NCI-H1092 treated with DMSO at 0.1 percent for 48 hours (cell line): ENCODE measurements around the gene NAALADL2.
"Not testable (repeated sequence)": the region's sequence is repeated elsewhere in the genome, so short reads cannot be mapped to it uniquely, and the experiment has no call there.

Experiments
- DNase-seq: peaks from one replicate; lab custom pipeline; 2025; lab: John Stamatoyannopoulos, UW

The NAALADL2 gene

DNA sequence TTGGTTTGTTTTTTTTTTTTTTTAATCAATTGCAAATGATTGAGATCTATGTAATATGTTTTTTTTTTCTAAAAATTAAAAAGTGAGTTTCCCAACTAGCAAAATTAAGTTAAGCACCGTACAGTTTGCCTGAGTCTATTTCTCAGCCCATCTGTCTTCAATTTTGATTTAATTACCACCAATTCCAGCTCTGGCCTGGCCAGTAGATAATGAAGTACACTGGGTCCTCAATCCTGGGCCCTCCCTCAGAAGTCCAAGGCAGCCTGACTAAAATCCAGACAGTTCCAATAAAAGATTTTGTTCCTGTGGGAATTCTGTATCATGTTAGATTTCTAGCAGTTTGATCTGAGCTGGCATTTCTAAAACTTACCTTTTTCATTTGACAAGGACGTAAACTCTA lies 887.2 kb downstream of the NAALADL2 start:
- DNase-seq, result no peak

DNA sequence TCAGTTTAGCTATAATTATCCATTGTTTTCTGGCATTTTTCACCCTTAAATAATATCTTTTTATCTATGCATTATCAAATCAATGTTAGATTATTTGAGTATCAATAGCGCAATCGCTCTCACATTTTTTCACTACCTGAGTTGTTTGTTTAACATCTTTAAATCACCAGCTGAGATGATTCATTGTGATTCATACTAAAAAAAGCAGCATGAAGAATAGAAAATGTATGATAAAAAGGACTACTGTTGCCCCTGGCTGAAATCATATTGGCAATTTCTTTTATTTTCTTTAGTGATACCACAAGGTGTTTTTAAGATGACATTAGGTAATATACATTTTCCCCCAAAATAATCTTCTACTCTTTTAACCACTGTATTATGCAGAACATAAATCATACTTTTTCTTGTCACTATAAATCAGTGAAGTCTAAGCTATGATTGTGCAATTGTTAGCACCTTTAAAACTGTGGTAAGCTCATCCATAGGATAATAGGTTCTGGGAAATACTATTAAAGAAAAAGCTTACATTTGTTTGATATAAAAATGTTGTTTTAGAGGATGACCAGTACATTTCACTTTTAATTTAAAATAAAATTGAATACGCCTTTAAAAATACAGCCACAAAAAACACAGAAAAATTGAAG lies 889.1 kb downstream of the NAALADL2 start:
- no peak for DNase-seq

DNA sequence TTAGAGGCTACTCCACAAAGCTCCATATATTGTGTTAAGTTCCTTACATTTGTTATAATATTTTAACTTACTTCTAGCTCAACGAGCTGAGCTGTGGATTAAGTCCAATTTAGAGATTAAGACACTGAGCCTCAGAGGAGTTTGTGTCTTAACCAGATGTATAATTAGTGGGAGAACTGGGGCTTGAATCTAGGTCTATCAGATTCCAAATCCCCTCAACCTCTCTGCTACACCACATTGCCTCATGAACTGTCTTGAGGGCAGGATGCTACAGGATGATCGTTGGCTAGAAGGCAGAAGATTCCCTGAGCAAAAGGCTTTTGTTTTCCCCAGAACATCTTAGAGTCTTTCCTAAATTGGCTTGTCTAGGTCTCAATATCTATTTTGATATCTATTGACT lies 890.8 kb downstream of the NAALADL2 start:
- no peak for DNase-seq

DNA sequence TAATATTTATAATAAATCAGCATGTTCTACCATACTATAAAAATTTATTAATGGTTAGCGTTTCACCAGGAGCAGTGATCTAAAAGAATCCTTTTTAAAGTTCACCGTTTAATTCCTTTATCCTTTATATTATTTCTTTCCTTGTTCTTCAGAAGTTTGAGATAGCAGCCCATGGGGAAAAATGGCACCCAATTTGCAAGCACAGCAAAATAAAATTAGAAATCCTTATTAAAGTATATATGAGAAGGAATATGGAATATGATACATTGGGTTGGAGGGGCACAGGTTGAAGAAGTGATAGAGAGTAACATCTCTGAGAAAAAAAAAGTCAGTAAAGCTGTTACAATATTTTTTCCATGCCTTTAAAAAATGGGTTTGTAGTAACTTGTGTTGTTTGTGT lies 892.0 kb downstream of the NAALADL2 start:
- no peak for DNase-seq

DNA sequence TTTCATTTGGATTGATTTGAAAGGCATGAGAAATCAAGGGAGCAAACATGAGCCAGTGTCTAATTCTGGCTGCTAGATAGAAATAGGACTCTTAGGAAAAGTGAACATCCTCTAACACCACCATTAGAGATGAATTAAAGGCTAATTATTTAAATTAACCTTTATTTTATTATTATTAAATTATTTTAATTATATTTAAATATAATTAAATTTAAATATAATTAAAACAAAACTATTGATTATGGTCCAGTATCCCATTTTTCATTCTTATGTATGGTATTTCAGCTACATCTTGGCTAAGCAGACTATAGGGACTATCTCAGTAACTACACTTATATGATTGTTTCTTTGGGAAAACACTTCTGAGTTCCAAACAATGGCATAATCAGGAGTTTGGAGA lies 904.8 kb downstream of the NAALADL2 start:
- DNase-seq, result no peak

DNA sequence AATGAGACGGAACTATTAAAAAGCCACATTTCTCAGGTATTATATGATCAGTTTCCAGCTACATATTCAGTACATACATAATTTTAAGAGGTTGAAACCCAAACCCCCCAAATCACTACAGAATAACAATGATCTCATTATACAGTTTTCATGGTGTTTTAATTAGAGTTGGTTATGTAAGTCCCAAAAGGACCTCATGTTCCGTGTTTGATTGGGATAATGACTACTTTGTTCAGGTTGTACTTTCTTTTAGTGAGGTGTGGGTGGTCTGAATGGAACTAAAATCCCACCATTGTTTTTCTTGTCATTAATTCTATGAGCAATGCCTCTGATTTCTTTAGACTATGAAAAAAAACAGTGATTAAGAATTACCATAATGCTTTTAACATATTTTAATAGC lies 905.6 kb downstream of the NAALADL2 start:
- DNase-seq, result no peak

DNA sequence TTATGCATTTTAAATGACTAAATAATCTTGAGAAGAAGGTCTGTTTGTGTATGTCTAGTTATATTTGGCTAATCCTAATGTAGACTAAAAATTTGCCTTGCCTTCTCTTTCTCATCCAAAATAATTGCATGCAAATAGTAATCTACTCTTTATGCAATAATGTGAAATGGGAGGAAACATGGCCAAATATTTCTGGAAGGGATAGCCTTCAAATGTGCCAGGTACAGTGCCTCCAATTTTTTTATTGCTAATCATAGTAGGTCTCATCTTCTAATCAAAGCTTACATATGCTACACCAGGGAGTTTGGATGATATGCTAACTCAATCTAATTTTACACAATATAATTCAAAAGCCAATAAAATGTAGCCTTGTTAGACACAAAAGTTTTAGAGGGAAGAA lies 911.3 kb downstream of the NAALADL2 start:
- DNase-seq, result no peak

DNA sequence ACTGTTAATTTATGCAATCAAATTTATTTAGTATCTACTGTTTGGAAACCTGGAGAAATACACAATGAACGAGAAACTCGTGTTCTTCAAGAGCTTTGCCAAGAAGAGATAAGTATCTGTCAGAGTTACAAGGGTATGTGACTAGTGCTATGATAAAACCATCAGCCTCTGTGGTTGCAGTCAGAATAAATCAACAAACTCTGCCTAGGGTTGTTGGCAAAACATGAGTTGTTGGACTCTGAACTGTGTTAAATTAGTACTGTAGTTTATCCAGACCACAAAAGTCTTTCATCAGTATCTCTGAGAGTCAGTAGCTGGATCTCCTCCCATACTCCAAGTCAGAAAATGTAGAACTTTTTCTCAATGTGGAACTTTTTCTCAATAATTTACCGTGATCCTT lies 918.4 kb downstream of the NAALADL2 start:
- DNase-seq, result no peak

DNA sequence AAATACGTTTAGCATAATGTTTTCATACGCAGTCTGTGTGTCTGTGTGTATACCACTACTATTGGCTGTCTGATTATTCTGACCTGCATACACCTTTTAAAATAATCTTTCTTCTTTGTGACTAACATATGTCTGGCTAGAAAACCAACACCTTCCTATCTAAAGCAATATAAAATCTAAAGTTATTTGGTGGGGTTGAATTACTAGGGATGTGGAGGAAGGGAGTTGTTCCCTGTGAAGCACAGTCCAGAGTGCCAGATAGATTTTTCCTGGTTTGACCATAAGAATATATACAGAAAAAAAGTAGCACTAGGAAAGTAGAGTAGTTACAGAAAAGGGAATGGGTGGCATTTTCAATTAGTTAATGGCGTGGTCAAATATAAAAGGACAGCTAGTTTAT lies 918.8 kb downstream of the NAALADL2 start:
- no peak for DNase-seq

DNA sequence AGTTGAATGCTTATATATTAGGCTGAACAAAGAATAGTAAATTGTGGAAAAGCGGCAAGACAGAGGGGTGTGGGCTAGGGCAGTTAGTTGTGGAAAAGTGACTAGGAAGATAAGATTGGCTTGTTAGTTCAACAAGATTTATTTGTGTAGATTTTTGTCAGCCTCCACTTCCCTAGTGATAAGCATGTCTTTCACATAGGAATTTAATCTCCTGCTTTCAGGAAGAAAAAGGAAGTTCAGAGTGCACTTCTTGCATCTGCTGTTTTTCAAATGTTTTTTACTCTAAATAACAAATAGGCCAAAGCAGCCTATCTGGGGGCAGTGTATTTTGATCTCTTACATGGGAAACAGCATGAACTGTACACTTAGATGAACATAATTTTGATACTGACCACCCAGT lies 919.9 kb downstream of the NAALADL2 start:
- no peak for DNase-seq

DNA sequence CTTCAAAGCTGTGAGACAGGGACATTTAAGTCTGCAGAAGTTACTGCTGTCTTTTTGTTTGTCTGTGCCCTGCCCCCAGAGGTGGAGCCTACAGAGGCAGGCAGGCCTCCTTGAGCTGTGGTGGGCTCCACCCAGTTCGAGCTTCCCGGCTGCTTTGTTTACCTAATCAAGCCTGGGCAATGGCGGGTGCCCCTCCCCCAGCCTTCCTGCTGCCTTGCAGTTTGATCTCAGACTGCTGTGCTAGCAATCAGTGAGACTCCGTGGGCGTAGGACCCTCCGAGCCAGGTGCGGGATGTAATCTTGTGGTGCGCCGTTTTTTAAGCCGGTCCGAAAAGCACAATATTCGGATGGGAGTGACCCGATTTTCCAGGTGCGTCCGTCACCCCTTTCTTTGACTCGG lies 928.0 kb downstream of the NAALADL2 start:
- not testable (repeated sequence) for DNase-seq

DNA sequence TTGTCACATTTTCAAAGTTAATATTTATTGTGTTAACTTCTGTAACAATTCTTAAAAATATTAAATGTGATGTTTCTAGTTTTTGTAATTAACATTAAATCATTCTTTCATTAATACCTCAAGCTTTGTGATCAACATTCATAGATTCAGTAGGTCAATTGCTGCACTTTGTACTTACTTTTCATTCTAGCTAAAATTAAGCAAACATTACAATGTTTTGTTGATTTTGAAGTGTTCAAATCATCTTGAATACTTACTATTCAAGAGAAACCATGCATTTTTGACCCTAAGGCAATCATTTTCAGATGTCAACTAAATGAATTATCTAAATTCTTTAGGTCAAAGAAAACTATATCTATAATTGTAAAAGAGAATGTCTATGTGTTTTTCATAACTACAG lies 933.1 kb downstream of the NAALADL2 start:
- DNase-seq, result no peak

DNA sequence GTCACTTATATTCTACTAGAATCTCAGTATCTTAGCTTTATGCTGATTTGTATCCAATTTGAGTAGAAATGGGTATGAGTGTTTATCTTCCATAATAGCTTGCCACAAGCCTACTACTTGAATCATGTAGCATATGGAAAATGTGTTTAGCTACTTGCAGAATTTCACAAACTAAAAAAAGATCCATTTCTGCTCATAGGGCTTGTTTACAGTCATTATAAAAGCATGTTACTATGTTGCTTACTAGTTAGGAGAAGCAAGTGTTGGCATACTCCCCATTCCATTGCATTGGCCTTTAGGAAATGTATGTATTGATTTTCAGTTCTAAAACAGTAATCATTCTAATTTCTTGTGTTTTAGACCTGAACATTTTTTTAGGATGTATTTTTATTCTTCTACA lies 939.2 kb downstream of the NAALADL2 start:
- no peak for DNase-seq

DNA sequence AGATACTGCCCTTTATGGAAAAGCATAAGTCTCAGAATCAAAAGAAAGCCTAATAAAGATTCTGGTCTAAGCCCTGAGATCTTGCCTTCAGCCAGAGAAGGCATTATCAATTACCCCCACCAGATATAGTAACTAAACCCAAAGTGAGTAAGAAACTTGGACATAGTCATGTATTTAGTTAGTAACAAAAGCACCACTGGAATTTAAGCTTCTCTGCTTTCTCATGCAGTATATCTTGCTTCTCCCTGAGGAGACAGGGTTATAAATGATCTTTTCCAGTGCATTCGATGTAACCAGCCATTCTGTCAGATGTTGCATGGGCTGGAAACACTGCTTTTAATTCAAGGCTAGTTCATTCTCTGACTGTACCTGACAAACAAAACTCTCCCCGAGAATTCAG lies 946.7 kb downstream of the NAALADL2 start:
- DNase-seq, result no peak

DNA sequence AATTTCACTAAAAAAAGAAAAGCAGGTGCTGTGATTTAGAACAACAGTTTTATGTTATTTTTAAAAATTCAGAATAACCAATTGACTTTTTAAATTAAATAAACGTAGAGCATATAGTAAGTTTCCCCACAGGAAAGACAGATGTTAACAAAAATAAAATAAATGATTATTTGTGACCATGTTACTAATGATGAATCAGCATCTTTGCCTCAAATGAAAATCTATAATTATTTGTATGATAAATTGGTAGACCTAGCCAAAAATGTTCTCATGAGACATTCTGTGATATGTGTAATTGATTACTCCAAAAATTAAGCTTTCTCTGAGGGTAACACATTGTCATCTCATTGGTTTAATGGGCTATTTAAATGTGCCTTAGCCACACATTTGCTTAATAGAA lies 948.0 kb downstream of the NAALADL2 start:
- DNase-seq, result no peak

DNA sequence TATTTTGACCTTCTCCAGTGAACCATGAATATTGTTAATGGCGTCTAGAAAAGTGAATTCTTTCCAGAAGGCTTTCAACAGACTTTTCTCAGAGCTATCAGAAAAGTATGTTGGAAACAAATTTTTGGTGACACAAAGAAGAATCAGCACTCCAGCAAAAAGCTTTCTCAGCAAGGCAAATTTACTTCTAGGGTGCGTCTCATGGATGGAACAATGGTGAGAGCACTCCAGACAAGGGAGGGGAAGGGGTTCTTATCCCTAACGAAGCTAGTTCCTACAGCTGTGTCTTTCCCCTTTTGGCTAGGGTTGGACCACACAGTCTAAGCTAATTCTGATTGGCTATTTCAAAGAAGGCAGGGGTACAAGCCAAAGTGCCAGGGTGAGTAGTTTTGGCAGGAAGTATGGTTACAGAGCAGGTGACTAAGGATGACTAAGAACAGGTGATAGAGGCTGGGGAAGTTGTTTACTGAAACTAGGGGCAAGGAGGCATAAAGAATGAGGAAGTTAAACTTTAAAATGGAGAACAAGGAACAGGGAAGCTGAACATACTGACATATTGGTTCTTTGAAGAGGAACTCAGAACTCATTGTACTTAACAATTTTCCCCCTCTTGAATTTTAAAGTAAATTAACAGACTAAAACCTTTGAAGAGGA lies 959.8 kb downstream of the NAALADL2 start:
- no peak for DNase-seq

DNA sequence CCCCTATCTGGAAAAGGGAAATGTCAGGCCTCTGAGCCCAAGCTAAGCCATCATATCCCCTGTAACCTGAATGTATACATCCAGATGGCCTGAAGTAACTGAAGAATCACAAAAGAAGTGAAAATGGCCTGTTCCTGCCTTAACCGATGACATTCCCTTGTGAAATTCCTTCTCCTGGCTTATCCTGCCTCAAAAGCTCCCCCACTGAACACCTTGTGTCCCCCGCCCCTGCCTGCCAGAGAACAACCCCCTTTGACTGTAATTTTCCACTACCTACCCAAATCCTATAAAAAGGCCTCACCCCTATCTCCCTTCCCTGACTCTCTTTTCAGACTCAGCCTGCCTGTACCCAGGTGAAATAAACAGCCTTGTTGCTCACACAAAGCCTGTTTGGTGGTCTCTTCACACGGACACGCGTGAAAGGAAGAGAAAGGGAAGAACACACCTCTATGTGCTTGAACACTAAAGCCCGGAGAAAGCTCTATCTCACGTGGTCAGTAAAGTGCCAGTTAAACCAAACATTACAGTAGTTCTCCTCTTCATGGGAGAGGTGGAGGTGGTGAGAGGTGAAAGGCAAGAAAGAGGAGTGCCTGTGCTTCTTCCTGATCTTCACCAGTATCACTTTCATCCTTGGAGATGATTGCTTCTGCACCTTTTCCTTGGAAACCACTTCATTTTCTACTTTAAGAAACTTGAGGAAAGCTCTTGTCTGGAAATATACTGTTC lies 963.8 kb downstream of the NAALADL2 start:
- DNase-seq, result not testable (repeated sequence)

DNA sequence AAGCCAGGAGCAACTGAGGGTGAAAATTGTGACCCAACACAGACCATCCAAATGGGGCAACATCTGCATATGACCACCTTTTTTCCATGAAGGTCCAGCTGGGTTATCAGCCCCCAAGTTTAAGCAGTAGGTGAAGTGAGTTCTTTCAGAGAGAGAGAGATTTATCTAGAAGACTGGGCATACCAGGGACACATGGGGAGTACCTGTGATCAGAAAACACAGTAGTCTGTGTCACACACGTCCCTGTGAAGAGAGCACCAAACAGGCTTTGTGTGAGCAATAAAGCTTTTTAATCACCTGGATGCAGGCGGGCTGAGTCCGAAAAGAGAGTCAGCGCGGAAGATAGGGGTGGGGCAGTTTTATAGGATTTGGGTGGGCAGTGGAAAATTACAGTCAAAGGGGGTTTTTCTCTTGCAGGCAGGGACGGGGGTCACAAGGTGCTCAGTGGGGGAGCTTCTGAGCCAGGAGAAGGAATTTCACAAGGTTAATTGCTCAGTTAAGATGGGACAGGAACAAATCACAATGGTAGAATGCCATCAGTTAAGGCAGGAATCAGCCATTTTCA lies 966.0 kb downstream of the NAALADL2 start:
- DNase-seq, result not testable (repeated sequence)

DNA sequence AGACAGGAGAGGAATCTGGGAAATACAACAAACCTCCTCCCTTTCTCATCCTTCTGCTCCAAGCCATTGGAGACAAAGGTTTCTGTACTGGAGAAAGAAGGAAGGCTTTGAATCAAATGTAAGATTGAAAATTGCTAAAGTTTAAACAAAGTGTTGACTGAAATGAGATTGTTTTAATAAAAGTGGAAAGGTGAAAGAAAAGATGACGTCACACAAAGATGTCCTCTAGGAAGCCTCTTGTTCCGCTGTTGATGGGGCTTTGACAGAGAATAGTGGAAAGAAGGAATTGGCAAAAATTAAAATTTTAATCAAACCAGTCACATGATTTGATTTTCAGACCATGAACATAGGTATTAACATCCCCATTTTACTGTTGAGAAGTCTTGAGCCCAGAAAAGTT lies 967.6 kb downstream of the NAALADL2 start:
- DNase-seq, result no peak

DNA sequence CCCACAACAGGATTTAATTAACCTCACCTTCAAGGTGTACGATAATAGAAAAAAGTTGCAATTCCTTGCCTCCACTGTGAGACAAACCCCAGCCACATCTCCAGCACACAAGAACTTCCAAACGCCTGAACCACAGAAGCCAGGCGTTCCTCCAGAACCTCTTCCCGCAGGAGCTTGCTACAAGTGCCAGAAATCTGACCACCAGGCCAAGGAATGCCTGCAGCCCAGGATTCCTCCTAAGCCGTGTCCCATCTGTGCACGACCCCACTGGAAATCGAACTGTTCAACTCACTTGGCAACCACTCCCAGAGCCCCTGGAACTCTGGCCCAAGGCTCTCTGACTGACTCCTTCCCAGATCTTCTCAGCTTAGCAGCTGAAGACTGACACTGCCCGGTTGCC lies 970.7 kb downstream of the NAALADL2 start:
- not testable (repeated sequence) for DNase-seq

DNA sequence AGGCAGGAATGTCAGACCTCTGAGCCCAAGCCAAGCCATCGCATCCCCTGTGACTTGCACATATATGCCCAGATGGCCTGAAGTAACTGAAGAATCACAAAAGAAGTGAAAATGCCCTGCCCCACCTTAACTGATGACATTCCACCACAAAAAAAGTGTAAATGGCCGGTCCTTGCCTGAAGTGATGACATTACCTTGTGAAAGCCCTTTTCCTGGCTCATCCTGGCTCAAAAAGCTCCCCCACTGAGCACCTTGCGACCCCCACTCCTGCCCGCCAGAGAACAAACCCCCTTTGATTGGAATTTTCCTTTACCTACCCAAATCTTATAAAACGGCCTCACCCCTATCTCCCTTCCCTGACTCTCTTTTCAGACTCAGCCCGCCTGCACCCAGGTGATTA lies 976.6 kb downstream of the NAALADL2 start:
- DNase-seq, result not testable (repeated sequence)

DNA sequence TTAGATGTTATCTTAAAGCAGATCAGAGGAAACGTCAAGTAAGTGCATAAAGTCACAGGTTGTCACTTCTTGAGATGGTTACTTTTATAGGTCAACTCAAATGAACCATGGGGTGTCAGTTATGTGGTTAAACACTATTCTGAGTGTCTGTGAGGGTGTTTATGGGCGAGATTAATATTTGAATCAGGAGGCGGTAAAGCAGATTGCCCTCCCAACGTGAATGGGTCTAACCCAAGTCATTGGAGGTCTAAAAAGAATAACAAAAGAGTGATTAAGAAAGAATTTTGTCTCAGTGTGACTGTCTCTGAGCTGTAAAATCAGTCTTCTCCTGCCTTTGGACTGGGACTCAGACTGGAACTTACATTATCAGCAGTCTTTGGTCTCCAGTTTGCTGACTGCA lies 977.5 kb downstream of the NAALADL2 start:
- no peak for DNase-seq

DNA sequence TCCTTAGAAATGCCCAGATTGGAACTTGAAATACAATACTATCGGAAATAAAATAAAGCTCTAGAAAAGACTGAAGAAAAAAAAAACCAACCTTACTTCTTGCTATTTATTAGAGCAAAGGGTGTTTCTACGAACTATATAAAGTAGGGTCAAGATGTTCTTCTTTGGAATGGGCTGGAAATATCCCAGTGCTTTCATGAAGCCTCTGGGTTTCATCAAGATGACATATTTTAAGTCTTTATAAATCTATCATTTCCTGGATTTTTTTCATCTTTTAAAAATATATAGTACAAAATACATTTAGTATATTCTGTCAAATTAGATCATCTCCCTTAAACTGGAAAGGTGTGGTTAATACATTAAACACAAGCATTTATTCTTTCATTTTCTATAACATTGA lies 978.8 kb downstream of the NAALADL2 start:
- DNase-seq, result no peak
